Measurements from ENCODE around the gene CDT1. TPM values are rescaled to one million over a fixed set of nuclear protein-coding genes. Genes with fewer than 3 reads are reported as not detected.

The CDT1 gene
- total and polyA plus RNA-seq, 8 donors: 1.5 to 147 (median 5.7) TPM

DNA sequence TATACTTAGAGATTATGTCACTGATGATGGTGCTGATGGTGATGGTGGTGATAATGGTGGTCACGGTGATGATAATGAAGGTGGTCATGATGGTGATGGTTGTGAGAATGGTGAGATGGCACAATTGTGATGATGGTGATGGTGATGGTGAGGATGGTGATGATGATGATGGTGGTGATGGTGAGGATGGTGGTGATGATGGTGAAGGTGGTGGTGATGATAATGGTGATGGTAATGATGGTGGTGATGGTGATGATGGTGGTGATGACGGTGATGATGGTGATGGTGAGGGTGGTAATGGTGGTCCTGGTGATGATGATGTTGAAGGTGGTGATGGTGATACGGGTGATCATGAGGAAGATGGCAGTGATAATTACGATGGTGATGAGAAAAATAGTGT, 5.5 kb upstream of the CDT1 start:
- no peaks in the 10 kb centered on the region for H3K36me3 ChIP-seq
- no peak overlapping the region for H3K4me3 ChIP-seq
- no peaks in the 10 kb centered on the region for H3K9me3 ChIP-seq
- intact Hi-C loops (cut with DNase I; ENCODE audit: low total_unique reads): no loop called here
- DNase-seq: no peak
- 83 to 96% (median 92%) methylated on average over 4 of the region's 4 CpGs for WGBS, 5 donors
- peaks cover 0 to 21% (median 9%) of the 10 kb centered on the region in 3 donors for H3K27me3 ChIP-seq
- peaks cover 0 to 30% (median 14%) of the 10 kb centered on the region in 4 donors for H3K4me1 ChIP-seq
- H3K27ac ChIP-seq: no peak overlapping the region
- TF ChIP-seq, protein P1, sequence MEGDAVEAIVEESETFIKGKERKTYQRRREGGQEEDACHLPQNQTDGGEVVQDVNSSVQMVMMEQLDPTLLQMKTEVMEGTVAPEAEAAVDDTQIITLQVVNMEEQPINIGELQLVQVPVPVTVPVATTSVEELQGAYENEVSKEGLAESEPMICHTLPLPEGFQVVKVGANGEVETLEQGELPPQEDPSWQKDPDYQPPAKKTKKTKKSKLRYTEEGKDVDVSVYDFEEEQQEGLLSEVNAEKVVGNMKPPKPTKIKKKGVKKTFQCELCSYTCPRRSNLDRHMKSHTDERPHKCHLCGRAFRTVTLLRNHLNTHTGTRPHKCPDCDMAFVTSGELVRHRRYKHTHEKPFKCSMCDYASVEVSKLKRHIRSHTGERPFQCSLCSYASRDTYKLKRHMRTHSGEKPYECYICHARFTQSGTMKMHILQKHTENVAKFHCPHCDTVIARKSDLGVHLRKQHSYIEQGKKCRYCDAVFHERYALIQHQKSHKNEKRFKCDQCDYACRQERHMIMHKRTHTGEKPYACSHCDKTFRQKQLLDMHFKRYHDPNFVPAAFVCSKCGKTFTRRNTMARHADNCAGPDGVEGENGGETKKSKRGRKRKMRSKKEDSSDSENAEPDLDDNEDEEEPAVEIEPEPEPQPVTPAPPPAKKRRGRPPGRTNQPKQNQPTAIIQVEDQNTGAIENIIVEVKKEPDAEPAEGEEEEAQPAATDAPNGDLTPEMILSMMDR (IDR thresholded peaks at IDR 0.05): no peak
- TF ChIP-seq POLR2A (IDR thresholded peaks at IDR 0.05) (no peak), POLR2AphosphoS5 (IDR thresholded peaks at IDR 0.05) (no peak), EP300 (IDR thresholded peaks at IDR 0.05) (no peak)

GRCh38 chr16:88798772-88799455, 4.7 kb upstream of the CDT1 start:
- TF ChIP-seq POLR2A (IDR thresholded peaks at IDR 0.05) (no peak), EP300 (IDR thresholded peaks at IDR 0.05) (no peak), POLR2AphosphoS5 (IDR thresholded peaks at IDR 0.05) (no peak)
- TF ChIP-seq, protein P1 (IDR thresholded peaks at IDR 0.05): no peak

GRCh38 chr16:88799569-88800276, 3.9 kb upstream of the CDT1 start:
- intact Hi-C loops (cut with DNase I; ENCODE audit: low total_unique reads): no loop called here
- TF ChIP-seq POLR2AphosphoS5 (IDR thresholded peaks at IDR 0.05): no peak
- no peak for TF ChIP-seq EP300 (IDR thresholded peaks at IDR 0.05)
- TF ChIP-seq, protein P1 (IDR thresholded peaks at IDR 0.05): no peak
- TF ChIP-seq POLR2A (IDR thresholded peaks at IDR 0.05): no peak
- no peak overlapping the region for H3K4me3 ChIP-seq
- no peaks in the 10 kb centered on the region for H3K36me3 ChIP-seq
- peaks cover 11 to 27% (median 25%) of the 10 kb centered on the region in 4 donors for H3K4me1 ChIP-seq
- H3K9me3 ChIP-seq: no peaks in the 10 kb centered on the region
- WGBS, 5 donors: 79 to 90% (median 85%) methylated on average over 12 to 17 of the region's 17 CpGs
- no peak overlapping the region for H3K27ac ChIP-seq
- peaks cover 0 to 17% (median 5%) of the 10 kb centered on the region in 3 donors for H3K27me3 ChIP-seq
- DNase-seq: no peak

More at GRCh38 chr16:88798772-88799455, 4.7 kb upstream of the CDT1 start:
- peaks cover 0 to 13% (median 2%) of the 10 kb centered on the region in 3 donors for H3K27me3 ChIP-seq
- H3K9me3 ChIP-seq: no peaks in the 10 kb centered on the region
- no peak overlapping the region for H3K4me3 ChIP-seq
- H3K27ac ChIP-seq: no peak overlapping the region
- no peak for DNase-seq
- H3K4me1 ChIP-seq: peaks cover 2 to 23% (median 19%) of the 10 kb centered on the region in 4 donors
- intact Hi-C loops (cut with DNase I; ENCODE audit: low total_unique reads): no loop called here
- no peaks in the 10 kb centered on the region for H3K36me3 ChIP-seq

DNA sequence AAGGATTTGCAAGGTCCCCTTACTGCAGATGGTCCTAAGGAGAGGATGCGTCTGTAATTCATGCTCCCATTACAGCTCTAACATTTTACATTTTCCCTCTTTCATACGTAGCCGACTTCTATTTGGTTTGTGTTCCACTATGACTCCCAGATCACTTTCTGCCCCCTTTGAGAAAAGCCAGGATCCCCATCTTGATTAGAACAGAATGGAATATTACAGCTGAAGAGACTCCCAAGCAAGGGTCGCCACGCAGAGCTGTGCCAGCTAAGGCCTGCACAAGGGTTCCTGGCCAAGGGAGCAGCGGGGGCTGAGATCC, 3.4 kb upstream of the CDT1 start:
- intact Hi-C loops (cut with DNase I; ENCODE audit: low total_unique reads): no loop called here
- 73 to 92% (median 89%) methylated on average over 6 of the region's 6 CpGs for WGBS, 5 donors
- Histone ChIP-seq H3K4me1 (peaks cover 15 to 32% (median 29%) of the 10 kb centered on the region in 4 donors), H3K27ac (no peak overlapping the region), H3K27me3 (peaks cover 0 to 19% (median 5%) of the 10 kb centered on the region in 3 donors), H3K9me3 (no peaks in the 10 kb centered on the region), H3K36me3 (no peaks in the 10 kb centered on the region), H3K4me3 (no peak overlapping the region)
- no peak for DNase-seq
- no peak for TF ChIP-seq EP300 (IDR thresholded peaks at IDR 0.05)
- TF ChIP-seq, protein P1 (IDR thresholded peaks at IDR 0.05): no peak
- TF ChIP-seq POLR2AphosphoS5 (IDR thresholded peaks at IDR 0.05): no peak
- TF ChIP-seq POLR2A (IDR thresholded peaks at IDR 0.05): no peak
